ENCODE data around the gene ANAPC7. TPM values are rescaled to one million over a fixed set of nuclear protein-coding genes. Genes with fewer than 3 reads are reported as not detected.

ANAPC7 gene
- total and polyA plus RNA-seq, 9 of the 15 experiments (the other 6 are each of a cell fraction or from before 2014, with no cell fraction given) = 46.7 to 158 (median 109) TPM

DNA sequence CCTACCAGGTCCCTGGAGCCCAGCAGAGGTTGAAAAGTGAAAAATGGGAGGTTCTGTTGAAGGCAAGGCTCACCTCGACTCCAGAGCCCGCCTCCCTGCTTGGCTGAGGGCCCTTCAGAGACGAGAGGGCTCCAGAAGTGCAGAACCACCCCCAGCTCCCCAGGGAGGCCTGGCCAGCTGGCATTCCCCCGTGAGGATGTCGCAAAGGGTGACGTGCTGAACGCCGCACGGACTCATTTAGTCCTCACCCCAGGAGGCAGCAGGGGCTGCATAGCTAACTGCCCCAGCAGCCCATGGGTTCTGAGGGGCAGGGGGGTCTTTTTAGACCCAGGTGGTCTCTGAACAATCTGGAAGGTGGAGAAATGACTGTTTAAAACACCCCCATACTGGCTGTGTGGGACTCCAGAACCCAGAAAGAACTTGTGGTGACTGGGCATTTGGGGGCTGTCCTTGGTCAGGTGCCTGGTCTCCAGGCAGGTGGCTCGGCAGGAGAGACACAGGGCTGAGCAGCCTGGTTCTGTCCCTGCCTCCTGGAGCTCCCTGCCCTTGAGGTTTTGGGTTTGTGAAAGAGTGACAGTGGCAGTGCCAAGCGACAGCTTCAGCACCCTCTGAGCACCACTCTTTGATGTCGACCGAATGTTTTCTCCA is 32.0 kb downstream of the ANAPC7 start:
- intact Hi-C loops (cut with micrococcal nuclease) (no loop called here), in situ Hi-C loops (cut with MboI) (no loop called here)
- no peaks in the 10 kb centered on the region for H3K9me1 ChIP-seq (ENCODE audit: control insufficient read depth, insufficient read depth, low read length)
- peaks cover 0 to 6% of the 10 kb centered on the region in 2 experiments; a peak in 2 of 5 replicates for H3K4me1 ChIP-seq (replicated peaks in 1 of 2; ENCODE audit: control insufficient read depth in 2 of 2, insufficient read depth in 2 of 2, low read length in 2 of 2)
- no peak overlapping the region for H3K4me3 ChIP-seq
- DNase-seq (ENCODE audit: extremely low read depth in 1 of 4, low spot score in 3 of 4) (no peak), ATAC-seq (peak; percentile 14), FAIRE-seq (no peak)
- H3K9me3 ChIP-seq (replicated peaks; ENCODE audit: control insufficient read depth, insufficient read depth, low read depth, low read length) = no peaks in the 10 kb centered on the region
- H4K20me1 ChIP-seq (replicated peaks; ENCODE audit: control insufficient read depth, insufficient read depth, low read length) = no peaks in the 10 kb centered on the region
- no peak overlapping the region for H2AFZ ChIP-seq (ENCODE audit: low read depth, low read length)
- no peak overlapping the region for H3K4me2 ChIP-seq (ENCODE audit: insufficient read depth, low read length)
- peak overlapping the region in 1 of 2 experiments; percentile 39; a peak in 2 of 4 replicates for H3K9ac ChIP-seq (ENCODE audit: insufficient read depth in 1 of 2, low read depth in 2 of 2, low read length in 2 of 2)
- H3K36me3 ChIP-seq (ENCODE audit: control insufficient read depth, insufficient read depth, low read length) = peaks cover 65% of the 10 kb centered on the region
- no TSS peak for BruUV-seq (replicated peaks)
- CTCF ChIA-PET (ENCODE audit: low intra/inter-chr PET ratio) = no interaction called here
- H3K27me3 ChIP-seq (ENCODE audit: control insufficient read depth in 2 of 2, insufficient read depth in 2 of 2, low read length in 2 of 2) = no peaks in the 10 kb centered on the region
- H3K79me2 ChIP-seq (ENCODE audit: control insufficient read depth, insufficient read depth, low read length) = no peaks in the 10 kb centered on the region
- no peak overlapping the region for H3K27ac ChIP-seq (ENCODE audit: extremely low read depth, low read depth, low read length)
- TF ChIP-seq POLR2A (conservative IDR thresholded peaks at IDR 0.05) = 0 out of 2 replicates have a peak, but pooled peaks have one; percentile 26
- TF ChIP-seq, protein P1, sequence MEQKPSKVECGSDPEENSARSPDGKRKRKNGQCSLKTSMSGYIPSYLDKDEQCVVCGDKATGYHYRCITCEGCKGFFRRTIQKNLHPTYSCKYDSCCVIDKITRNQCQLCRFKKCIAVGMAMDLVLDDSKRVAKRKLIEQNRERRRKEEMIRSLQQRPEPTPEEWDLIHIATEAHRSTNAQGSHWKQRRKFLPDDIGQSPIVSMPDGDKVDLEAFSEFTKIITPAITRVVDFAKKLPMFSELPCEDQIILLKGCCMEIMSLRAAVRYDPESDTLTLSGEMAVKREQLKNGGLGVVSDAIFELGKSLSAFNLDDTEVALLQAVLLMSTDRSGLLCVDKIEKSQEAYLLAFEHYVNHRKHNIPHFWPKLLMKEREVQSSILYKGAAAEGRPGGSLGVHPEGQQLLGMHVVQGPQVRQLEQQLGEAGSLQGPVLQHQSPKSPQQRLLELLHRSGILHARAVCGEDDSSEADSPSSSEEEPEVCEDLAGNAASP (IDR thresholded peaks at IDR 0.05) = no peak
- TF ChIP-seq POLR2AphosphoS2 (IDR thresholded peaks at IDR 0.05; ENCODE audit: low read length) = peak; percentile 19; the same call in 1 of the 2 replicates
- POLR2A ChIA-PET = interaction anchor here (0.6 to 4.9 kb wide), 8 partner anchors 12 to 87 kb away, joined by 3 to 22 read pairs (median 3); no protein-coding TSS in a partner anchor
- 82% methylated on average over 10 of the region's 13 CpGs for WGBS (ENCODE audit: insufficient coverage, low coverage, missing lambda C conversion rate)
